Measurements from ENCODE around the gene VPS13C. TPM values are rescaled to one million over a fixed set of nuclear protein-coding genes. Genes with fewer than 3 reads are reported as not detected.

The VPS13C gene
- total and polyA plus RNA-seq, 2 donors (not counting 1 experiment from before 2014, with no cell fraction given), result 40.0 to 236 TPM

GRCh38 chr15:61921093-61921492 lies 139.2 kb downstream of the VPS13C start:
- H3K9me3 ChIP-seq (ENCODE audit: control extremely low read depth in 1 of 3, control insufficient read depth in 2 of 3, insufficient read depth in 1 of 3, low read length in 2 of 3), result no peaks in the 10 kb centered on the region
- H3K27me3 ChIP-seq (replicated peaks in 1 of 4; ENCODE audit: control extremely low read depth in 1 of 4, control insufficient read depth in 3 of 4, insufficient read depth in 4 of 4, low read length in 3 of 4), result no peaks in the 10 kb centered on the region
- no peak overlapping the region for H3K4me3 Mint-ChIP-seq
- ATAC-seq (ENCODE audit: low read depth), result no peak
- no peak overlapping the region for H3K27ac ChIP-seq (ENCODE audit: low read length in 2 of 2)
- no peak overlapping the region for H3K27ac Mint-ChIP-seq
- H3K79me2 ChIP-seq (ENCODE audit: control insufficient read depth, insufficient read depth, low read length), result no peaks in the 10 kb centered on the region
- intact Hi-C loops (cut with micrococcal nuclease), result no loop called here
- CTCF ChIA-PET, result no interaction called here
- H2AFZ ChIP-seq (ENCODE audit: insufficient read depth, low read depth, low read length, poor library complexity, severe bottlenecking), result no peak overlapping the region
- H3K4me1 ChIP-seq (ENCODE audit: control insufficient read depth in 2 of 2, insufficient read depth in 2 of 2, low read length in 2 of 2), result no peaks in the 10 kb centered on the region
- no peak for DNase-seq
- peaks cover 8 to 59% of the 10 kb centered on the region in 2 experiments for H3K36me3 ChIP-seq (replicated peaks in 1 of 2; ENCODE audit: control extremely low read depth in 1 of 2, control insufficient read depth in 1 of 2, extremely low read depth in 1 of 2, insufficient read depth in 2 of 2, low read length in 1 of 2)
- no peaks in the 10 kb centered on the region for H4K20me1 ChIP-seq (ENCODE audit: control insufficient read depth, insufficient read depth, low read length, poor library complexity, severe bottlenecking)
- WGBS (ENCODE audit: insufficient coverage), result no CpG with 5 or more reads among the region's 1 CpG
- H3K27me3 Mint-ChIP-seq, result no peaks in the 10 kb centered on the region
- no peak overlapping the region for H3K9ac ChIP-seq (ENCODE audit: low read length)
- H3K4me2 ChIP-seq (replicated peaks; ENCODE audit: low read depth, low read length, poor library complexity, severe bottlenecking), result no peak overlapping the region
- H3K4me3 ChIP-seq (ENCODE audit: control extremely low read depth in 1 of 5, extremely low read depth in 1 of 5, insufficient read depth in 1 of 5, low read depth in 2 of 5, low read length in 4 of 5), result no peak overlapping the region
- no peak for TF ChIP-seq CTCF (IDR thresholded peaks at IDR 0.05)
- TF ChIP-seq EZH2 (IDR thresholded peaks at IDR 0.05; ENCODE audit: borderline replicate concordance, insufficient read depth, low read depth, low read length, poor library complexity, severe bottlenecking), result no peak
- POLR2A ChIA-PET, result no interaction called here
- no peaks in the 10 kb centered on the region for H3K9me3 Mint-ChIP-seq (ENCODE audit: insufficient read depth)
- H3K4me1 Mint-ChIP-seq, result no peaks in the 10 kb centered on the region

- no peaks in the 10 kb centered on the region for H3K27me3 Mint-ChIP-seq
- no peaks in the 10 kb centered on the region for H3K9me3 ChIP-seq (ENCODE audit: control extremely low read depth in 1 of 3, control insufficient read depth in 2 of 3, insufficient read depth in 1 of 3, low read length in 2 of 3)
- H3K4me3 Mint-ChIP-seq, result no peak overlapping the region
- H4K20me1 ChIP-seq (ENCODE audit: control insufficient read depth, insufficient read depth, low read length, poor library complexity, severe bottlenecking), result no peaks in the 10 kb centered on the region
- peaks cover 5 to 72% of the 10 kb centered on the region in 2 experiments for H3K36me3 ChIP-seq (replicated peaks in 1 of 2; ENCODE audit: control extremely low read depth in 1 of 2, control insufficient read depth in 1 of 2, extremely low read depth in 1 of 2, insufficient read depth in 2 of 2, low read length in 1 of 2)
- no peaks in the 10 kb centered on the region for H3K4me1 ChIP-seq (ENCODE audit: control insufficient read depth in 2 of 2, insufficient read depth in 2 of 2, low read length in 2 of 2)
- ATAC-seq (ENCODE audit: low read depth), result no peak
- H3K9ac ChIP-seq (ENCODE audit: low read length), result no peak overlapping the region
- H3K4me2 ChIP-seq (replicated peaks; ENCODE audit: low read depth, low read length, poor library complexity, severe bottlenecking), result no peak overlapping the region
- no peak for DNase-seq
- H3K9me3 Mint-ChIP-seq (ENCODE audit: insufficient read depth), result no peaks in the 10 kb centered on the region
- H3K4me1 Mint-ChIP-seq, result no peaks in the 10 kb centered on the region
- no peak overlapping the region for H3K27ac Mint-ChIP-seq
- ChIA-PET POLR2A (no interaction called here), CTCF (no interaction called here)
- intact Hi-C loops (cut with micrococcal nuclease), result loop anchor here (5.0 kb wide), 1 partner anchor 45 kb away; no protein-coding TSS in a partner anchor
- no peak for TF ChIP-seq EZH2 (IDR thresholded peaks at IDR 0.05; ENCODE audit: borderline replicate concordance, insufficient read depth, low read depth, low read length, poor library complexity, severe bottlenecking)
- TF ChIP-seq CTCF (IDR thresholded peaks at IDR 0.05), result no peak
- H2AFZ ChIP-seq (ENCODE audit: insufficient read depth, low read depth, low read length, poor library complexity, severe bottlenecking), result no peak overlapping the region
- H3K27me3 ChIP-seq (replicated peaks in 1 of 4; ENCODE audit: control extremely low read depth in 1 of 4, control insufficient read depth in 3 of 4, insufficient read depth in 4 of 4, low read length in 3 of 4), result no peaks in the 10 kb centered on the region
- H3K27ac ChIP-seq (ENCODE audit: low read length in 2 of 2), result no peak overlapping the region
- WGBS (ENCODE audit: insufficient coverage), result no CpG with 5 or more reads among the region's 1 CpG
- H3K79me2 ChIP-seq (ENCODE audit: control insufficient read depth, insufficient read depth, low read length), result no peaks in the 10 kb centered on the region
- no peak overlapping the region for H3K4me3 ChIP-seq (ENCODE audit: control extremely low read depth in 1 of 5, extremely low read depth in 1 of 5, insufficient read depth in 1 of 5, low read depth in 2 of 5, low read length in 4 of 5)
Measured at GRCh38 chr15:61917457-61917856, 142.8 kb downstream of the VPS13C start.
